ENCODE results near the gene SVOP. TPM values are rescaled to one million over a fixed set of nuclear protein-coding genes. Genes with fewer than 3 reads are reported as not detected.

SVOP gene
- total and polyA plus RNA-seq, 2 of the 8 experiments (the other 6 are each of a cell fraction or from before 2014, with no cell fraction given): 0.06 TPM; not detected in 1

- Histone ChIP-seq H3K23me2 (ENCODE audit: low read depth, low read length) (no peaks in the 10 kb centered on the region), H3K79me1 (ENCODE audit: low read depth, low read length) (no peaks in the 10 kb centered on the region), H3K23ac (ENCODE audit: insufficient read length) (no peak overlapping the region), H2BK15ac (ENCODE audit: low read length) (no peak overlapping the region), H2BK5ac (ENCODE audit: low read depth, low read length) (no peak overlapping the region), H3K27me3 (replicated peaks in 1 of 4; ENCODE audit: control insufficient read depth in 3 of 4, extremely low read depth in 1 of 4, insufficient read depth in 3 of 4, low read length in 3 of 4) (no peaks in the 10 kb centered on the region), H3K4me1 (replicated peaks in 1 of 4; ENCODE audit: control insufficient read depth in 3 of 4, insufficient read depth in 4 of 4, low read length in 3 of 4) (no peaks in the 10 kb centered on the region; a peak in 1 of 7 replicates), H2BK12ac (ENCODE audit: low read depth, low read length) (no peak overlapping the region), H2AFZ (ENCODE audit: low read length) (peak overlapping the region; percentile 60; the same call in 1 of the 2 replicates), H4K5ac (ENCODE audit: insufficient read length, low read depth, low read length) (no peak overlapping the region), H3K4me2 (ENCODE audit: insufficient read depth in 1 of 2, low read depth in 2 of 2, low read length in 2 of 2) (no peak overlapping the region), H4K91ac (replicated peaks; ENCODE audit: insufficient read length, low read length) (no peak overlapping the region), H2BK120ac (replicated peaks; ENCODE audit: low read depth, low read length) (no peak overlapping the region), H3K4me3 (ENCODE audit: extremely low read depth in 1 of 4, insufficient read depth in 2 of 4, low read depth in 3 of 4, low read length in 4 of 4) (no peak overlapping the region), H3K18ac (ENCODE audit: extremely low read depth, low read length) (no peak overlapping the region), H3K79me2 (ENCODE audit: control insufficient read depth in 1 of 2, insufficient read depth in 2 of 2, low read length in 2 of 2) (no peaks in the 10 kb centered on the region), H4K20me1 (replicated peaks in 1 of 2; ENCODE audit: control insufficient read depth in 1 of 2, insufficient read depth in 2 of 2, low read length in 2 of 2) (no peaks in the 10 kb centered on the region), H3K9ac (replicated peaks in 1 of 4; ENCODE audit: extremely low read depth in 1 of 4, low read depth in 3 of 4, low read length in 3 of 4) (no peak overlapping the region), H3K9me3 (ENCODE audit: insufficient read depth in 2 of 2, low read depth in 1 of 2, low read length in 1 of 2) (no peaks in the 10 kb centered on the region; a peak in 1 of 4 replicates), H3K4ac (replicated peaks; ENCODE audit: insufficient read length, low read depth, low read length) (no peak overlapping the region), H3K56ac (replicated peaks; ENCODE audit: insufficient read length, low read depth, low read length) (no peak overlapping the region), H2BK20ac (ENCODE audit: low read length) (no peak overlapping the region), H3K36me3 (ENCODE audit: control insufficient read depth in 2 of 4, insufficient read depth in 4 of 4, low read length in 3 of 4) (no peaks in the 10 kb centered on the region), H2AK5ac (ENCODE audit: low read depth, low read length) (no peak overlapping the region), H3K14ac (ENCODE audit: insufficient read length) (no peak overlapping the region), H4K8ac (ENCODE audit: extremely low read depth, insufficient read depth, low read length) (no peak overlapping the region), H3K27ac (ENCODE audit: low read depth, low read length) (no peak overlapping the region)
- 36% methylated on average over 1 of the region's 1 CpG; no CpG with 5 or more reads in 1 of the 2 experiments for WGBS, 2 experiments (ENCODE audit: extremely low coverage in 1 of 2, insufficient coverage in 1 of 2, insufficient read length in 1 of 2, insufficient replicate concordance in 2 of 2, low coverage in 1 of 2, low lambda C conversion rate in 2 of 2, missing lambda C conversion rate in 1 of 2)
- DNase-seq (ENCODE audit: low read depth in 1 of 2, low spot score in 2 of 2) (no peak), FAIRE-seq (peak; percentile 89)
- ChIA-PET POLR2A (ENCODE audit: partially characterized antibody) (interaction anchor here (0.5 to 1.4 kb wide), 3 partner anchors 11 to 167 kb away, joined by 3 to 5 read pairs (median 4); no protein-coding TSS in a partner anchor), CTCF (ENCODE audit: partially characterized antibody) (interaction anchor here (0.6 to 2.1 kb wide), 3 partner anchors 10 to 125 kb away, joined by 3 to 10 read pairs (median 3); no protein-coding TSS in a partner anchor)
- TF ChIP-seq MAX (IDR thresholded peaks at IDR 0.05) (no peak), USF2 (IDR thresholded peaks at IDR 0.05; ENCODE audit: low read length) (peak; percentile 71), SIX5 (IDR thresholded peaks at IDR 0.05; ENCODE audit: low read depth, low read length) (peak; percentile 62), SP1 (IDR thresholded peaks at IDR 0.05; ENCODE audit: low read depth, low read length) (peak; percentile 33; the same call in 1 of the 2 replicates), MAFK (IDR thresholded peaks at IDR 0.05; ENCODE audit: low read depth, low read length) (no peak)
Observed at GRCh38 chr12:108939594-108939993, 81.3 kb downstream of the SVOP start.
